22Rv1 (cell line): ENCODE measurements around the gene GPS1.

ENCODE experiments used
- ZFX ChIP-seq: fragments of 450-650 bp; IDR thresholded peaks from 2 replicates; pipeline ENCODE4 v1.6.1; 2017; ENCODE audit warnings: antibody characterized with exemption, borderline replicate concordance
- TF ChIP-seq, protein P1 (sequence below): fragments of 450-650 bp; IDR thresholded peaks from 2 replicates; pipeline ENCODE4 v1.5.1; 2017; ENCODE audit warnings: mild to moderate bottlenecking

DNA sequence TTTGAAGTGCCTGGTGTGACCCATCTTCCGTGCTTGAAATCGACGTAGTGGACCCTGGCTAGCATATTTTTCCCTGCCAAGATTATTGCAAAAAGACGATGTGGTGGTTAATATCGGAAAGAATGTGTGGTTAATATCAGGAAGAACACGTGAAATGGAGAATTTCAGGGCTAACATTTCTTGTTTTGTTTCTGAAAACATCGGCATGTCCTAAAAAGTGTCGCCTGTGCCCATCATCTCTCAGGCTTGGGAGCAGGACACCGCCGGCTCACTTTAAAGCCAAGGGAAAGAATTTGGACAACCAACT, 13.9 kb upstream of the GPS1 start:
- TF ChIP-seq, protein P1, sequence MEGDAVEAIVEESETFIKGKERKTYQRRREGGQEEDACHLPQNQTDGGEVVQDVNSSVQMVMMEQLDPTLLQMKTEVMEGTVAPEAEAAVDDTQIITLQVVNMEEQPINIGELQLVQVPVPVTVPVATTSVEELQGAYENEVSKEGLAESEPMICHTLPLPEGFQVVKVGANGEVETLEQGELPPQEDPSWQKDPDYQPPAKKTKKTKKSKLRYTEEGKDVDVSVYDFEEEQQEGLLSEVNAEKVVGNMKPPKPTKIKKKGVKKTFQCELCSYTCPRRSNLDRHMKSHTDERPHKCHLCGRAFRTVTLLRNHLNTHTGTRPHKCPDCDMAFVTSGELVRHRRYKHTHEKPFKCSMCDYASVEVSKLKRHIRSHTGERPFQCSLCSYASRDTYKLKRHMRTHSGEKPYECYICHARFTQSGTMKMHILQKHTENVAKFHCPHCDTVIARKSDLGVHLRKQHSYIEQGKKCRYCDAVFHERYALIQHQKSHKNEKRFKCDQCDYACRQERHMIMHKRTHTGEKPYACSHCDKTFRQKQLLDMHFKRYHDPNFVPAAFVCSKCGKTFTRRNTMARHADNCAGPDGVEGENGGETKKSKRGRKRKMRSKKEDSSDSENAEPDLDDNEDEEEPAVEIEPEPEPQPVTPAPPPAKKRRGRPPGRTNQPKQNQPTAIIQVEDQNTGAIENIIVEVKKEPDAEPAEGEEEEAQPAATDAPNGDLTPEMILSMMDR, result no peak
- no peak for TF ChIP-seq ZFX
